Measurements from ENCODE around the gene APBA1.
"Not testable (repeated sequence)": the region's sequence is repeated elsewhere in the genome, so short reads cannot be mapped to it uniquely, and the experiment has no call there.

DNA sequence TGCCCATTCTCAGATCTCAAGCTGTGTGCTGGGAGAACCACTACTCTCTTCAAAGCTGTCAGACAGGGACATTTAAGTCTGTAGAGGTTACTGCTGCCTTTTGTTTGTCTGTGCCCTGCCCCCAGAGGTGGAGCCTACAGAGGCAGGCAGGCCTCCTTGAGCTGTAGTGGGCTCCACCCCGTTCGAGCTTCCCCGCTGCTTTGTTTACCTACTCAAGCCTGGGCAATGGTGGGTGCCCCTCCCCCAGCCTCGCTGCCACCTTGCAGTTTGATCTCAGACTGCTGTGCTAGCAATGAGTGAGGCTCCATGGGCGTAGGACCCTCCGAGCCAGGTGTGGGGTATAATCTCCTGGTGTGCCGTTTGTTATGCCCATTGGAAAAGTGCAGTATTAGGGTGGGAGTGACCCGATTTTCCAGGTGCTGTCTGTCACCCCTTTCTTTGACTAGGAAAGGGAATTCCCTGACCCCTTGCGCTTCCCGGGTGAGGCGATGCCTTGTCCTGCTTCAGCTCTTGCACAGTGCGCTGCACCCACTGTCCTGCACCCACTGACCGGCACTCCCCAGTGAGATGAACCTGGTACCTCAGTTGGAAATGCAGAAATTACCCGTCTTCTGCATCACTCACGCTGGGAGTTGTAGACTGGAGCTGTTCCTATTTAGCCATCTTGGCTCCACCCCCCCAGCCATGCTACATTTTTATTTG, 231.8 kb downstream of the APBA1 start:
- TF ChIP-seq, protein P1, sequence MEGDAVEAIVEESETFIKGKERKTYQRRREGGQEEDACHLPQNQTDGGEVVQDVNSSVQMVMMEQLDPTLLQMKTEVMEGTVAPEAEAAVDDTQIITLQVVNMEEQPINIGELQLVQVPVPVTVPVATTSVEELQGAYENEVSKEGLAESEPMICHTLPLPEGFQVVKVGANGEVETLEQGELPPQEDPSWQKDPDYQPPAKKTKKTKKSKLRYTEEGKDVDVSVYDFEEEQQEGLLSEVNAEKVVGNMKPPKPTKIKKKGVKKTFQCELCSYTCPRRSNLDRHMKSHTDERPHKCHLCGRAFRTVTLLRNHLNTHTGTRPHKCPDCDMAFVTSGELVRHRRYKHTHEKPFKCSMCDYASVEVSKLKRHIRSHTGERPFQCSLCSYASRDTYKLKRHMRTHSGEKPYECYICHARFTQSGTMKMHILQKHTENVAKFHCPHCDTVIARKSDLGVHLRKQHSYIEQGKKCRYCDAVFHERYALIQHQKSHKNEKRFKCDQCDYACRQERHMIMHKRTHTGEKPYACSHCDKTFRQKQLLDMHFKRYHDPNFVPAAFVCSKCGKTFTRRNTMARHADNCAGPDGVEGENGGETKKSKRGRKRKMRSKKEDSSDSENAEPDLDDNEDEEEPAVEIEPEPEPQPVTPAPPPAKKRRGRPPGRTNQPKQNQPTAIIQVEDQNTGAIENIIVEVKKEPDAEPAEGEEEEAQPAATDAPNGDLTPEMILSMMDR (conservative IDR thresholded peaks at IDR 0.05) = not testable (repeated sequence)
- not testable (repeated sequence) for TF ChIP-seq ZFX (IDR thresholded peaks at IDR 0.05)

Data from C4-2B (cell line).